CD4-positive, CD25-positive, alpha-beta regulatory T cell (primary cell): ENCODE data around the gene TADA2A. TPM values are rescaled to one million over a fixed set of nuclear protein-coding genes. Genes with fewer than 3 reads are reported as not detected.
A peak's percentile ranks its signal among the peaks of the same experiment; 100 is the strongest.

Experiments
- ATAC-seq, 2 donors: fragments of 150-1000 bp; cut with Tn5 transposase; one replicate each; pipeline ENCODE4 v1.10.0; 2021; ENCODE audit warnings: low read depth in 2 of 2, moderate number of reproducible peaks in 2 of 2, moderate library complexity in 1 of 2
- DNase-seq, 3 donors: peaks; one replicate each; pipeline versions ENCODE4 v3.0.0 to v3.0.0-alpha.2; 2012 to 2022; ENCODE audit warnings: mixed read lengths in 1 of 3
- H3K27ac ChIP-seq: one replicate; pipeline ENCODE4 v1.7.0; 2013; ENCODE audit warnings: mild to moderate bottlenecking, low read length; ENCODE audit not compliant: insufficient read depth, poor library complexity, severe bottlenecking
- H3K27me3 ChIP-seq: one replicate; pipeline ENCODE4 v1.7.0; 2013; ENCODE audit warnings: low read length; ENCODE audit not compliant: control insufficient read depth, insufficient read depth
- H3K36me3 ChIP-seq: one replicate; pipeline ENCODE4 v1.7.0; 2013; ENCODE audit warnings: mild to moderate bottlenecking, low read length, moderate library complexity; ENCODE audit not compliant: control insufficient read depth, insufficient read depth
- H3K4me1 ChIP-seq: 2 replicates; pipeline ENCODE4 v1.7.0; 2013; ENCODE audit warnings: mild to moderate bottlenecking, low read length; ENCODE audit not compliant: insufficient read depth, control insufficient read depth, poor library complexity, severe bottlenecking
- H3K4me3 ChIP-seq: one replicate; pipeline ENCODE4 v1.7.0; 2013; ENCODE audit warnings: low read depth, mild to moderate bottlenecking, low read length, moderate library complexity
- H3K9me3 ChIP-seq, 2 experiments: 1 replicate in 1 of 2; 2 replicates in 1 of 2; pipeline ENCODE4 v1.7.0; 2013; ENCODE audit warnings: low read length in 2 of 2, mild to moderate bottlenecking in 1 of 2, moderate library complexity in 1 of 2; ENCODE audit not compliant: control insufficient read depth in 2 of 2
- H3K27ac Mint-ChIP-seq, 3 donors: one replicate each; pipeline ENCODE4 v1.8.0; 2020 to 2022; ENCODE audit warnings: mild to moderate bottlenecking in 3 of 3, mixed read lengths in 3 of 3, moderate library complexity in 2 of 3
- H3K27me3 Mint-ChIP-seq: one replicate; pipeline ENCODE4 v1.8.0; 2022; ENCODE audit warnings: mild to moderate bottlenecking, mixed read lengths
- H3K36me3 Mint-ChIP-seq: one replicate; pipeline ENCODE4 v1.8.0; 2020; ENCODE audit warnings: mixed read lengths
- H3K4me1 Mint-ChIP-seq, 4 donors: one replicate each; pipeline ENCODE4 v1.8.0; 2020 to 2022; ENCODE audit warnings: mixed read lengths in 4 of 4, mild to moderate bottlenecking in 1 of 4
- H3K4me3 Mint-ChIP-seq, 4 donors: one replicate each; pipeline ENCODE4 v1.8.0; 2020 to 2022; ENCODE audit warnings: mild to moderate bottlenecking in 4 of 4, mixed read lengths in 4 of 4, moderate library complexity in 3 of 4
- H3K9me3 Mint-ChIP-seq, 7 donors: one replicate each; pipeline ENCODE4 v1.8.0; 2020 to 2022; ENCODE audit warnings: mixed read lengths in 7 of 7, mild to moderate bottlenecking in 3 of 7, moderate library complexity in 2 of 7
- polyA plus RNA-seq, 4 donors: library from polyadenylated mRNA; unstranded; fragments of 300-500 nt; fragmentation: Illumina TruSeq; gene quantifications; one replicate each; pipeline ENCODE4 v1.2.3, GENCODE V29; 2021
- total RNA-seq: library from RNA; stranded (reverse); gene quantifications from one replicate; pipeline ENCODE4 v1.2.3, GENCODE V29; 2022

TADA2A gene
- total and polyA plus RNA-seq, 5 donors from 2014 or later = 6.3 to 20.2 (median 6.5) TPM

DNA sequence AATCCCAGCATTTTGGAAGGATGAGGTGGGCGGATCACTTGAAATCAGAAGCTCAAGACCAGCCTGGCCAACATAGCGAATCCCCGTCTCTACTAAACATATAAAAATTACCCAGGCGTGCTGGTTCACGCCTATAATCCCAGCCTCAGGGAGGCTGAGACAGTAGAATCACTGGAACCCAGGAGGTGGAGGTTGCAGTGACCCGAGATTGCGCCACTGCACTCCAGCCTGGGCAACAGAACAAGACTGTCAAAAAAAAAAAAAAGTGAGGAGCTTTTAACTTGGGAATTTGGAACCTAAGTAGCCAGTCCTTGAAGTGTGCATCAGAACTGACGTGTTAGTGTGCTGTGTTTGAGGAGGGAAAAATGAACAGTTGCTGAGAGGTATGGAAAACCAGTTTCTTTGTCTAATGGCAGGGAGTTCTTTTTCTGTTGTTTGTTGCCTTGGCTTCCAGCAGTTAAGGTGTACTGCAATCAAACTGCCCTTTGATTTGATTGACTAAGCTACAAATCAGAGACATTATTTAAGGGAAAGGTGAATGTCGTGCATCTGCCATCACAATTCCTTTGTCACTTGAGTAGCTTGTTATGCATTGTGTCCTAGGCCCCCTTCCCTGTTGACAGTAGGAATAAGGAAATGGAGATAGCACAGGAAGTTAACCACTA is 74.4 kb downstream of the TADA2A start:
- no peak overlapping the region for H3K27ac Mint-ChIP-seq

DNA sequence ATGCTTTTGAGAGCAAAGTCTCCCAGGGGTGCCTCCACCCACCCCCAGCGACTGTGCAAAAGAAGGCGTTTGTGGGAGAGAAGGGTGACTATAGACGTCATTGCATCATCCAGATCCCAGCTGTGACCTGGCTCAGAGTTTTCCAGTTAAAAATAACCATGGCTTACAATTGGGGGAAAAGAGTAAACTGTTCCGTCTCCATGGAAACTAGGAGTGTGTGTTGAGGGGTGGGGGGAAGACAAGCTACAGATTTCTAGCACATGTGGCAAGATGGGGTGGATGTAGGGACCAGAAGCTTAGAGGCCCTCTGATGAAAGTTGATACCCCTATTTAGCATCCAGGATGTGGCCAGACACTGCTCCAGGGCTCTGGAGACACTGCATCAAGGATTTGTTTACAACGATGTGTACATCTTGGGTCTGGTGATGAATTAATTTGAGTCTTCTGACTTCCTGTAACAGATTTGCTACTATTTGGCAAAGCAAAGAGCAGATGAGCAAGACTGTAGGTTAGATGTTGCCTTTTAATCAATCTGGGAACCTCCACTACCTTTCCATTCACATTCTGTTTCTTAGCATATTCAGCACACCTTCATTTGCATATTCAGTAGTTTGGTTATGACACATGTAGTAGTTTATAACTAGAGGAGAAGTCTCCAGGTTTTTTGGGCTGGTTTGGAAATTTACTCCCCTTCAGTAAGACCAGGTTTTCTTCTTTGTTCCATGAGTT is 76.8 kb downstream of the TADA2A start:
- H3K27me3 ChIP-seq = no peaks in the 10 kb centered on the region
- Mint-ChIP-seq H3K4me1 (peaks cover 2 to 12% (median 6%) of the 10 kb centered on the region in 4 donors), H3K36me3 (peaks cover 8% of the 10 kb centered on the region), H3K9me3 (no peaks in the 10 kb centered on the region), H3K27me3 (no peaks in the 10 kb centered on the region), H3K4me3 (no peak overlapping the region), H3K27ac (no peak overlapping the region)
- DNase-seq = no peak
- no peak overlapping the region for H3K27ac ChIP-seq
- ATAC-seq = no peak
- H3K36me3 ChIP-seq = peaks cover 11% of the 10 kb centered on the region
- no peaks in the 10 kb centered on the region for H3K9me3 ChIP-seq
- H3K4me3 ChIP-seq = no peak overlapping the region
- peaks cover 4% of the 10 kb centered on the region for H3K4me1 ChIP-seq

More for the DNA sequence above, 74.4 kb downstream of the TADA2A start:
- H3K9me3 ChIP-seq = no peaks in the 10 kb centered on the region
- H3K27me3 ChIP-seq = no peaks in the 10 kb centered on the region
- no peak for DNase-seq
- H3K4me1 ChIP-seq = no peaks in the 10 kb centered on the region
- no peak overlapping the region for H3K27ac ChIP-seq
- peaks cover 27% of the 10 kb centered on the region for H3K36me3 ChIP-seq
- H3K4me3 Mint-ChIP-seq = no peak overlapping the region
- no peak for ATAC-seq
- H3K4me1 Mint-ChIP-seq = peaks cover 0 to 5% (median 0%) of the 10 kb centered on the region in 4 donors
- no peaks in the 10 kb centered on the region for H3K27me3 Mint-ChIP-seq
- H3K36me3 Mint-ChIP-seq = peaks cover 20% of the 10 kb centered on the region
- H3K4me3 ChIP-seq = no peak overlapping the region
- no peaks in the 10 kb centered on the region for H3K9me3 Mint-ChIP-seq

DNA sequence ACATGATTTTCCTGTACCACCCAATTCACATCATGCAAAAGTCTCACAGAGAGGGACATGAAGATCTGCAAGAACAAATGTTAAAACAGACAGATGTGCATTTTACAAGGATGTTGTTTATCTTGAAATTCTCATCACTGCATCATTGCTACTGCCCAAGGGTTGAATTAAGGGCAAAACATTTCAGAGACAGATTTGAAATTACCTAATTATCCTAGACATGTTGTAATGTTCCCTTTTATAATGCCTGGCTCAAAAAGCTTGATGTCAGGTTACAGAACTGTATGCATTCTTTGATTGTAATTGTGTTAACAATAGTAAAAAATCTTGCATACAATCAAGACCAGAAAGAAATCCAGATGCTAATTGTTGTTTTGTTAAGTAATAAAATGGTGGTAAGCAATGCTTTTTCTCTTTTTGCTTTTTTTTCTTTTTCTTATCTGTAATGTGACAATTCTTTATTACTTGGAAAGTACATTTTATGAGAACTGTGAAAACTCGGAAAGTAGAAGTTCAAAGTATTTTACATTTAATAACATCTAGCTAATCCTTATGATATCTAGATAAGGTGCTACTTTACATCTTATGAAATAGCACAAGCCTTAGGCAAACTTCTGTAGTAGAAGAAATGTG is 79.4 kb downstream of the TADA2A start:
- Mint-ChIP-seq H3K27ac (no peak overlapping the region), H3K4me1 (peaks cover 12 to 22% (median 19%) of the 10 kb centered on the region in 4 donors), H3K4me3 (peak overlapping the region in 1 of 4 donors; percentile 27)

DNA sequence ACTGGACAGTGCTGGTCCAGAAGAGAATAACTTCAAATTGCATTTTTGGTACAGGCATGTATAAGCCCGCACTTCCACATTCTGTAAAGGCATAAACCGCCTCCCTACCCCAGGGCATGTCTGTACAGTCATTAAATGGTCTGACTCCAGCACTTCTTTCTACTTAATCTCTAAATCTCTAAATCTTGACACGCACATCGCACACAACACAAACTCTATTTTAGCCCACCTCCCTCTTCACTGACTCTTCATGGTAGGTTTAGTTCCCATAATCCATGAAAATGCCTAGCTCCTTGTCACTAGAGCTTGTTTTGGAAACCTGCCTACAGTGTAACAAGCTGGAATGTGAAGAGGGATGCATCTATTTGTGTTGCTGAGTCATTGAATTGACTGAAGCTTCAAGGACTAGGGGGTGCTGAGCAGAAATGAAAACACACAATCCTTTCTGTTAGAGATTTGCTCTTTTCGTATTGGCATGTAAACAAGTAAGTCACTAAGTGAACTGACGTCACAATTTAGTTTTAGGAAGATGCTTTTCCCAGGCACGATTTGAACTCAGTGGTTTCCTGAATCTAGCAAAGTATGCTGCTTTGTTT is 81.4 kb downstream of the TADA2A start:
- no peak for ATAC-seq
- Mint-ChIP-seq H3K4me3 (peak overlapping the region; percentile 88 to 92 (median 90)), H3K27me3 (peaks cover 5% of the 10 kb centered on the region), H3K36me3 (no peaks in the 10 kb centered on the region), H3K4me1 (peaks cover 18 to 31% (median 23%) of the 10 kb centered on the region in 4 donors), H3K27ac (peak overlapping the region; percentile 5 to 86 (median 78)), H3K9me3 (no peaks in the 10 kb centered on the region)
- Histone ChIP-seq H3K27me3 (no peaks in the 10 kb centered on the region), H3K27ac (no peak overlapping the region), H3K36me3 (no peaks in the 10 kb centered on the region), H3K4me1 (peaks cover 20% of the 10 kb centered on the region), H3K9me3 (no peaks in the 10 kb centered on the region), H3K4me3 (peak overlapping the region; percentile 65)
- peak in 1 of 3 donors; percentile 34 for DNase-seq

More for the DNA sequence above, 79.4 kb downstream of the TADA2A start:
- DNase-seq (no peak), ATAC-seq (no peak)
- Histone ChIP-seq H3K27me3 (no peaks in the 10 kb centered on the region), H3K36me3 (no peaks in the 10 kb centered on the region), H3K9me3 (no peaks in the 10 kb centered on the region), H3K4me3 (no peak overlapping the region), H3K4me1 (peaks cover 19% of the 10 kb centered on the region), H3K27ac (no peak overlapping the region)
- Mint-ChIP-seq H3K9me3 (no peaks in the 10 kb centered on the region), H3K27me3 (peaks cover 5% of the 10 kb centered on the region), H3K36me3 (no peaks in the 10 kb centered on the region)

DNA sequence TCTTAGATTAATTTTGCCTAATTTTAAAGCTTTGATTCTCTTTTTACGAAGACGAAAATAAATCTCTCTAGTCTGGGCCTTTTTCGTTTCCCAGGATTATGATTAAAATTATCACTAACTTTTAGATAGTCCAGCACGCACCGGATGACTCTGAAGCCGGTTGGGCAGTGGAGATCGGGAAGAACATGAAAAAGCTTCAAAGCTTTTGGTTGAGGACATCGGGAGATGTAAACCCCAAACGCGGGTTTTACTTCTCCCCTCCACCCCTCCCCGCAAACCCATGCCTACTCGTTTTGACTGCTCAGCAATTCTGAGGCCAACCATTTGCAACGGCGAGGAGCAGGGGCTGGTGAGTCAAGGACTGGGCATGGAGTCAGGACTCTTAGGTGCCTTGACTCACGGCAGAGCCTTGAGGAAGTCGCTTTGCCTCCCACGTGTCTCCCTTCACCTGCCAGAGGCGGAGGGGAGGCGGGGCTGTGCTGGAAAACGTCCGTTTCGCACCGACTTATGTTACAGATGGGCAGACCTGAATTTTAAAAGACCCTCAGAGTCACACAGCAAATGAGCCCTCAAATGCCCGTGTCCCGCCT is 82.0 kb downstream of the TADA2A start:
- Mint-ChIP-seq H3K36me3 (no peaks in the 10 kb centered on the region), H3K27ac (peak overlapping the region; percentile 78 to 90 (median 86)), H3K9me3 (no peaks in the 10 kb centered on the region), H3K4me3 (peak overlapping the region; percentile 88 to 92 (median 90)), H3K4me1 (peaks cover 16 to 31% (median 22%) of the 10 kb centered on the region in 4 donors), H3K27me3 (peaks cover 5% of the 10 kb centered on the region)
- Histone ChIP-seq H3K4me1 (peaks cover 20% of the 10 kb centered on the region), H3K4me3 (peak overlapping the region; percentile 65), H3K9me3 (no peaks in the 10 kb centered on the region), H3K27me3 (no peaks in the 10 kb centered on the region), H3K36me3 (no peaks in the 10 kb centered on the region), H3K27ac (peak overlapping the region; percentile 66)
- ATAC-seq (peak; percentile 16 to 25), DNase-seq (peak; percentile 33 to 65 (median 42))

DNA sequence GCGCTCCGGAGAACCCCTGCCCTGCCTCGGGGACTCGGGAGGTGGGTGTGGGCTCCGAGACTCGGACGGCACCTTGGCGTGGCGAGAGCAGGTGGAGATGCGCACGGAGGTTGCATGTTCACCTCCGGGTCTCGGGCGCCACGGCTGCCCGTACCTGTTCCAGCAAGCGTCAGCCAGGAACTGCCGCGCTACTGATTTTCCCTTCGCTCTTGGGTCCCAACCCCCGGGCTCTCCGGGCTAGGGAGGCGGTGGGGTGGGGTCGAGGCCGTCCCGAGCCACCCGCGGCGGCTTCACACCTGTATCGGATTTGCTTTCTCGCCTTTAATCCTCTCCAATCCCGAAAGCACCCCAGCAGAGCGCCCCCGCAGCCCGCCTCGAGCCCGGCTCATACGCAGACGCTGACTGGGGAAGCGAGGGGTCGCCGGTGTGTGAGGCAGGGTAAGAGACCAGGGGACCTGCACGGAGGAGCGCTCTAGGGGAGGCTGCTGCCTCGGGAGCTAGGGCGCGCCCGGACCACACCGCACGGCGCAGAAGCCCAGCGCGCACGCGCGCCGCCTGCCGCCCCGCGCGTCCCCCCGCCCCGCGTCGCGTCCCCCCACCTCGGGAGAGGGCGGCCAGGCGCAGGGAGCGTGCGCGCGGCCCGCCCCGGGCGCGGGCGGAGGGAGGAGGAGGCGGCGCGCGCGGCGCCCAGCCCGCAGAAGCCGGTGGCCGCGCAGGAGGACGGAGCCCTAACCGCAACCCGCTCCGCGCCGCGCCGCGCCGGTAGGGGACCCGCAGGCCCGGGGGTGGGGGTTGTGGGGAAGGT is 82.7 kb downstream of the TADA2A start, which contains the start of gene DUSP14:
Gene DUSP14 (plus strand): TSS at position 695 of the 805 bp plus-strand sequence. CDS start 22,382 bp downstream, outside the sequence.
- H3K27me3 Mint-ChIP-seq = peaks cover 5% of the 10 kb centered on the region
- peaks cover 16 to 31% (median 22%) of the 10 kb centered on the region in 4 donors for H3K4me1 Mint-ChIP-seq
- Histone ChIP-seq H3K9me3 (no peaks in the 10 kb centered on the region), H3K36me3 (no peaks in the 10 kb centered on the region), H3K4me1 (peaks cover 20% of the 10 kb centered on the region), H3K4me3 (peak within 1 kb of the TSS; percentile 65), H3K27ac (peak within 1 kb of the TSS; percentile 66), H3K27me3 (no peaks in the 10 kb centered on the region)
- H3K36me3 Mint-ChIP-seq = no peaks in the 10 kb centered on the region
- peak; percentile 81 to 84 for ATAC-seq
- peak within 1 kb of the TSS; percentile 91 to 99 (median 93) for H3K4me3 Mint-ChIP-seq
- no peaks in the 10 kb centered on the region for H3K9me3 Mint-ChIP-seq
- peak; percentile 66 to 79 (median 75) for DNase-seq
- peak within 1 kb of the TSS; percentile 86 to 90 (median 89) for H3K27ac Mint-ChIP-seq
